ENCODE results near the gene MBNL3.

Gene MBNL3

DNA sequence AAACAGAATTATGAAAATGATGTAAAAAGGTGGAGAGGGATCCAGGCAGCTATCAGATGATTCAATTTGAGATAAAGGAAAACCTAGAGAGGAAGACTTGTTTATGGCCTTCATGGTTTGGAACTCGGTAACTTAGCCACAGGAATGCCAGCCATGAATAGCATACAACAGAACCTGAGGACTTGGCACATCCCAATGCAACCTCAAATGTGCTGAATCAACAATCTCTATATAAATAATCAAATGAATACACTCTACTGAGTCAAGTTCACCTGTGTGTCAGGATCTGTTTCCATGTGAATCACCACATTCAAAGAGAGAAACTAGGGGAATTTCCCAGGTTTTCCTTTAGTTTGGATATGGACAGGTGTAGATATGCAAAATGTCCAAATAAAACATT lies 86.9 kb downstream of the MBNL3 start:
- no peak for TF ChIP-seq CTCF (IDR thresholded peaks at IDR 0.05)
- Histone ChIP-seq H3K27me3 (no peaks in the 10 kb centered on the region), H3K36me3 (no peaks in the 10 kb centered on the region), H3K27ac (no peak overlapping the region), H3K4me3 (ENCODE audit: low read depth in 1 of 2, low read length in 1 of 2) (no peak overlapping the region), H3K9me3 (no peaks in the 10 kb centered on the region), H3K4me1 (ENCODE audit: control insufficient read depth in 1 of 2, insufficient read depth in 1 of 2, low read depth in 1 of 2, low read length in 1 of 2) (peaks cover 13 to 24% of the 10 kb centered on the region in 2 experiments)

GRCh38 chrX:132400706-132401105 lies 88.1 kb downstream of the MBNL3 start:
- Histone ChIP-seq H3K4me1 (ENCODE audit: control insufficient read depth in 1 of 2, insufficient read depth in 1 of 2, low read depth in 1 of 2, low read length in 1 of 2) (peaks cover 13 to 24% of the 10 kb centered on the region in 2 experiments), H3K9me3 (no peaks in the 10 kb centered on the region), H3K36me3 (no peaks in the 10 kb centered on the region), H3K27me3 (no peaks in the 10 kb centered on the region), H3K4me3 (ENCODE audit: low read depth in 1 of 2, low read length in 1 of 2) (no peak overlapping the region), H3K27ac (no peak overlapping the region)
- no peak for TF ChIP-seq CTCF (IDR thresholded peaks at IDR 0.05)

DNA sequence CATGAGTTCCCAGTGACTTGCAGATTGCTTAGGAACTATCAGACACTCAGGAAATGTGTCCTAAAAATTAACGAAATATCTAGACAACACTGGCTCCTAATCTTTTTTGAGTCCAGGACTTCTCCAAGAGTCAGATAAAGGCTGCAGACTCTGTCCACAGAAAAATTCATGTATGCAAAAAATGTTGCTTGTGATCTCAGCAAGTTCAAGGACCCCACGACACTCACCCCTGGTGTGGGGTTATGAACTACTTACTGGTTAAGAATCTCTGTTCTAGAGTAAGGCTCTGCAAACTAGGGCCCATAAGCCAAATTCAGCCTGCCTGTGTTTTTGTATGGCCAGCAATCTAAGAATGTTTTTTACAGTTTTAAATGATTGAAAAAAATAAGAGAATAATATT lies 93.2 kb downstream of the MBNL3 start:
- no peak for TF ChIP-seq CTCF (IDR thresholded peaks at IDR 0.05)
- no peak overlapping the region for H3K4me3 ChIP-seq (ENCODE audit: low read depth in 1 of 2, low read length in 1 of 2)
- peaks cover 10 to 12% of the 10 kb centered on the region in 2 experiments for H3K4me1 ChIP-seq (ENCODE audit: control insufficient read depth in 1 of 2, insufficient read depth in 1 of 2, low read depth in 1 of 2, low read length in 1 of 2)

DNA sequence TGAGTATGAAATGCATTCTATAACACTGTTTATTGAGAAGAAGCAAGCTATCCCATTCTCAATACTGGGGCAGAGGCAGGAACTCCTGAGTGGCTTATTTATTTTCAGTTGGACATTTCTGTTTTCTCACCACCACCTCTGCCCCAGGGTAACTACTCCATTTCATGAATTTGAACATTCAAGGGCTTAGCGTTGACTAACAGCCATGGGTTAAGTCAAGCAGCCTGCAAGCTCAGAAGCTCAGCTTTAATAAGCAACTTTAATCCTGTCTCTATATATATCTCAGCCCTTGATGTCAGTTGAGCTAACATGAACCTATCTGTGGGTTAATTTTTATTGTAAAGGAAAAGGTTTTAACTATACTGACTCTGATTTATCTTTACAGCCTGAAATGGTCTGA lies 93.8 kb downstream of the MBNL3 start:
- Histone ChIP-seq H3K27me3 (no peaks in the 10 kb centered on the region), H3K4me1 (ENCODE audit: control insufficient read depth in 1 of 2, insufficient read depth in 1 of 2, low read depth in 1 of 2, low read length in 1 of 2) (peaks cover 7 to 8% of the 10 kb centered on the region in 2 experiments), H3K36me3 (no peaks in the 10 kb centered on the region), H3K27ac (no peak overlapping the region), H3K9me3 (no peaks in the 10 kb centered on the region), H3K4me3 (ENCODE audit: low read depth in 1 of 2, low read length in 1 of 2) (no peak overlapping the region)
- no peak for TF ChIP-seq CTCF (IDR thresholded peaks at IDR 0.05)

More for the DNA sequence above, 93.2 kb downstream of the MBNL3 start:
- Histone ChIP-seq H3K36me3 (no peaks in the 10 kb centered on the region), H3K27me3 (no peaks in the 10 kb centered on the region), H3K27ac (no peak overlapping the region), H3K9me3 (no peaks in the 10 kb centered on the region)

GRCh38 chrX:132394591-132394990 lies 94.2 kb downstream of the MBNL3 start:
- no peak for TF ChIP-seq CTCF (IDR thresholded peaks at IDR 0.05)
- Histone ChIP-seq H3K4me1 (ENCODE audit: control insufficient read depth in 1 of 2, insufficient read depth in 1 of 2, low read depth in 1 of 2, low read length in 1 of 2) (peaks cover 7 to 8% of the 10 kb centered on the region in 2 experiments), H3K36me3 (no peaks in the 10 kb centered on the region), H3K9me3 (no peaks in the 10 kb centered on the region), H3K4me3 (ENCODE audit: low read depth in 1 of 2, low read length in 1 of 2) (no peak overlapping the region), H3K27me3 (no peaks in the 10 kb centered on the region), H3K27ac (no peak overlapping the region)

GRCh38 chrX:132393992-132394391 lies 94.8 kb downstream of the MBNL3 start:
- Histone ChIP-seq H3K27me3 (no peaks in the 10 kb centered on the region), H3K4me3 (ENCODE audit: low read depth in 1 of 2, low read length in 1 of 2) (no peak overlapping the region), H3K4me1 (ENCODE audit: control insufficient read depth in 1 of 2, insufficient read depth in 1 of 2, low read depth in 1 of 2, low read length in 1 of 2) (peaks cover 7 to 8% of the 10 kb centered on the region in 2 experiments), H3K27ac (no peak overlapping the region), H3K9me3 (no peaks in the 10 kb centered on the region), H3K36me3 (no peaks in the 10 kb centered on the region)
- TF ChIP-seq CTCF (IDR thresholded peaks at IDR 0.05): no peak
